GM12878 (cell line): ENCODE results near the gene FRMD8. TPM values are rescaled to one million over a fixed set of nuclear protein-coding genes. Genes with fewer than 3 reads are reported as not detected.

Source experiments
- ATAC-seq: fragments of 200-7000 bp; cut with Tn5 transposase; 3 replicates; pipeline ENCODE4 v1.9.1; 2020; ENCODE audit warnings: mild to moderate bottlenecking, moderate library complexity
- BruUV-seq: library from RNA; stranded (reverse); fragments of 400-500 nt; replicated peaks from 2 replicates; lab custom pipeline; 2021; lab: Mats Ljungman, UMichigan
- CTCF ChIA-PET: fragments of 300-600 bp; sonication (Branson Sonifier 250); formaldehyde crosslinking; extraction: SDS; loops from one replicate; lab custom pipeline; 2021; ENCODE audit warnings: inconsistent platforms; lab: Yijun Ruan, JAX
- POLR2A ChIA-PET: fragments of 350-600 bp; formaldehyde crosslinking; extraction: SDS; loops from one replicate; lab custom pipeline; 2021; ENCODE audit warnings: inconsistent platforms; lab: Charles Lee
- RAD21 ChIA-PET: fragments of 300-600 bp; sonication (Branson Sonifier 250); formaldehyde crosslinking; loops from one replicate; lab custom pipeline; 2023; ENCODE audit warnings: antibody characterized with exemption; ENCODE audit not compliant: unreplicated experiment; lab: Charles Lee
- SMC1A ChIA-PET: fragments of 300-600 bp; sonication (Branson Sonifier 250); formaldehyde crosslinking; loops from one replicate; lab custom pipeline; 2023; ENCODE audit not compliant: unreplicated experiment, uncharacterized antibody; lab: Charles Lee
- DNase-seq: peaks from one replicate; pipeline ENCODE4 v3.0.0-alpha.2; 2011; ENCODE audit warnings: low read depth, low spot score
- FAIRE-seq: peaks from 3 replicates; lab custom pipeline; 2011; peaks lifted over from hg19 to GRCh38; lab: Jason Lieb, UNC
- H2AFZ ChIP-seq: 2 replicates; pipeline ENCODE4 v1.6.0; 2011; ENCODE audit warnings: low read depth, low read length, control low read depth; ENCODE audit not compliant: control insufficient read depth
- H3K27ac ChIP-seq: 2 replicates; pipeline ENCODE4 v1.5.1; 2011; ENCODE audit warnings: control low read depth; ENCODE audit not compliant: control insufficient read depth, insufficient read depth
- H3K27me3 ChIP-seq, 2 experiments: replicated peaks in 1 of 2; 2 replicates each; pipeline versions ENCODE4 v1.6.0 to v1.6.1; 2011; ENCODE audit warnings: low read length in 1 of 2; ENCODE audit not compliant: control insufficient read depth in 2 of 2, insufficient read depth in 2 of 2
- H3K36me3 ChIP-seq, 2 experiments: 2 replicates each; pipeline ENCODE4 v1.5.1; 2011; ENCODE audit warnings: low read length in 1 of 2; ENCODE audit not compliant: control insufficient read depth in 2 of 2, insufficient read depth in 2 of 2
- H3K4me1 ChIP-seq: 2 replicates; pipeline ENCODE4 v1.6.1; 2011; ENCODE audit warnings: mild to moderate bottlenecking, low read length, moderate library complexity, mixed read lengths; ENCODE audit not compliant: control insufficient read depth, insufficient read depth
- H3K4me2 ChIP-seq: 2 replicates; pipeline ENCODE4 v1.6.0; 2011; ENCODE audit warnings: control low read depth; ENCODE audit not compliant: control insufficient read depth, insufficient read depth
- H3K4me3 ChIP-seq: fragments of 200-600 bp; sonication (generic); 2 replicates; pipeline ENCODE4 v1.5.1; 2016
- H3K79me2 ChIP-seq: 2 replicates; pipeline ENCODE4 v1.6.0; 2011; ENCODE audit warnings: low read length; ENCODE audit not compliant: control insufficient read depth, insufficient read depth
- H3K9ac ChIP-seq: 2 replicates; pipeline ENCODE4 v1.8.0; 2011; ENCODE audit warnings: low read length, control low read depth, mixed read lengths; ENCODE audit not compliant: control insufficient read depth, insufficient read depth
- H3K9me3 ChIP-seq: replicated peaks from 3 replicates; pipeline ENCODE4 v1.5.1; 2011; ENCODE audit warnings: mild to moderate bottlenecking, low read length; ENCODE audit not compliant: control insufficient read depth, insufficient read depth
- H4K20me1 ChIP-seq: 2 replicates; pipeline ENCODE4 v1.6.0; 2011; ENCODE audit not compliant: control insufficient read depth, insufficient read depth
- EZH2 ChIP-seq: IDR thresholded peaks from 2 replicates; pipeline ENCODE4 v1.6.1; 2012; ENCODE audit warnings: low read depth, mild to moderate bottlenecking, control low read depth, inconsistent platforms, low read length, borderline replicate concordance; ENCODE audit not compliant: control insufficient read depth
- FOXK2 ChIP-seq: fragments of 450-650 bp; IDR thresholded peaks from 2 replicates; pipeline ENCODE4 v1.6.1; 2017; ENCODE audit warnings: mild to moderate bottlenecking, moderate library complexity
- KAT2A ChIP-seq: conservative IDR thresholded peaks from 2 replicates; pipeline ENCODE4 v1.6.1; 2011; ENCODE audit warnings: low read depth, low read length; ENCODE audit not compliant: control insufficient read depth
- MEF2A ChIP-seq: IDR thresholded peaks from 2 replicates; pipeline ENCODE4 v1.6.1; 2011; ENCODE audit warnings: low read depth, mild to moderate bottlenecking, low read length, moderate library complexity; ENCODE audit not compliant: insufficient read depth
- NR2F1 ChIP-seq: fragments of 450-650 bp; conservative IDR thresholded peaks from 2 replicates; pipeline ENCODE4 v1.6.1; 2017; ENCODE audit warnings: mild to moderate bottlenecking
- PML ChIP-seq: IDR thresholded peaks from 2 replicates; pipeline ENCODE4 v1.6.1; 2012; ENCODE audit warnings: low read length, inconsistent platforms
- RAD21 ChIP-seq: IDR thresholded peaks from 2 replicates; pipeline ENCODE4 v1.6.1; 2011; ENCODE audit warnings: mild to moderate bottlenecking, low read depth, low read length, moderate library complexity; ENCODE audit not compliant: insufficient read depth
- SIN3A ChIP-seq: IDR thresholded peaks from 2 replicates; pipeline ENCODE4 v1.6.1; 2012; ENCODE audit warnings: low read depth, low read length, improper control_type of control experiment
- SIX5 ChIP-seq: IDR thresholded peaks from 2 replicates; pipeline ENCODE4 v1.6.1; 2011; ENCODE audit warnings: mild to moderate bottlenecking, low read depth, low read length, moderate library complexity; ENCODE audit not compliant: severe bottlenecking
- SUPT20H ChIP-seq: IDR thresholded peaks from 2 replicates; pipeline ENCODE4 v1.6.1; 2011; ENCODE audit warnings: low read depth, mild to moderate bottlenecking, low read length, moderate library complexity, borderline replicate concordance; ENCODE audit not compliant: control insufficient read depth
- ZBED1 ChIP-seq: IDR thresholded peaks from 2 replicates; pipeline ENCODE4 v1.6.1; 2016; ENCODE audit warnings: borderline replicate concordance
- WGBS: methylation state at CpG from one replicate; pipeline ENCODE4 v1.1.6; 2016; ENCODE audit warnings: low lambda C conversion rate; ENCODE audit not compliant: insufficient replicate concordance, insufficient coverage; ENCODE audit errors: missing lambda C conversion rate; 5-methylcytosine and 5-hydroxymethylcytosine counted together
- in situ Hi-C: fragments of 300-500 bp; cut with MboI; formaldehyde crosslinking; loops from 9 replicates; pipeline ENCODE4 v1.14.3; 2018; ENCODE audit warnings: mixed read lengths
- intact Hi-C: fragments of 100-400 bp; cut with micrococcal nuclease; formaldehyde crosslinking; loops from one replicate; pipeline ENCODE4 v1.14.2; 2022; ENCODE audit not compliant: unreplicated experiment
- polyA plus RNA-seq, 11 experiments: library from polyadenylated mRNA; depleted of rRNA in 4 of 11; unstranded in 6 of 11; stranded (reverse) in 5 of 11; fragments of >200 nt; fragmentation: Nextera tagmentation in 4 of 11; fragmentation: Illumina TruSeq in 1 of 11; extraction: Ambion mirVana in 4 of 11; extraction: Trizol in 1 of 11; gene quantifications; 1 replicate in 1 of 11; 2 replicates in 10 of 11; pipeline versions ENCODE4 v1.2.1 to v1.2.3, GENCODE V29; 2011 to 2016; ENCODE audit warnings: inconsistent platforms in 2 of 11, missing spikeins in 2 of 11, low read depth in 1 of 11
- total RNA-seq, 4 experiments: library from RNA; depleted of rRNA in 3 of 4; stranded (reverse); fragments of >200 nt in 3 of 4; fragmentation: Illumina TruSeq in 1 of 4; extraction: Trizol in 1 of 4; gene quantifications; 2 replicates each; pipeline versions ENCODE4 v1.2.1 to v1.2.3, GENCODE V29; 2013 to 2021
- TF ChIP-seq, protein P1 (sequence below): IDR thresholded peaks from 2 replicates; pipeline ENCODE4 v1.6.1; 2012; ENCODE audit warnings: low read length, inconsistent platforms
- TF ChIP-seq, protein P2 (sequence below): IDR thresholded peaks from 2 replicates; pipeline ENCODE4 v1.6.1; 2011; ENCODE audit warnings: low read depth, mild to moderate bottlenecking, low read length, moderate library complexity, borderline replicate concordance; ENCODE audit errors: extremely low read depth

FRMD8 gene
- total and polyA plus RNA-seq, 10 of the 15 experiments (the other 5 are each of a cell fraction or from before 2014, with no cell fraction given): 8.3 to 69.4 (median 28.0) TPM

DNA sequence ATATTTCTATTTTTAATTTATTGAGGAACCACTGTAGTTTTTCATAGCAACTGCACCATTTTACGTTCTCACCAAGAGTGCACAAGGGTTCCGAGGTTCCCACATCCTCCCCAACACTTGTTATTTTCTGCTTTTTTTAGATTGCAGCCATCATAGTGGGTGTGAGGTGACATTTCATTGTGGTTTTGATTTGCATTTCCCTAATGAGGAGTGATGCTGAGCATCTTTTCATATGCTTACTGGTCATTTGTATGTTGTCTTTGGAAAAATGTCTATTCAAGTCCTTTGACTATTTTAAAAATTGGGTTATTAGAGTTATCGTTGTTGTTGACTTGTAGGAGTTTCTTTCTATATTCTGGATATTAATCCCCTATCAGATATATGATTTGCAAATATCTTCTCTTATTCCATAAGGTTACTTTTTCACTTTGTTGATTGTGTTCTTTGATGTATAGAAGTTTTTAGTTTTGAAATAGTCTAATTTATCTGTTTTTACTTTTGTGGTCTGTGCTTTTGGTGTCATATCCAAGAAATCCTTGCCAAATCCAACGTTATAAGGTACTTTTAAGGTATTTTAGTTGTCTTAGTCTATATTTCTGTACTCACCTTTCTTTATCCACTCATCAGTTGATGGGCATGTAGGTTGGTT lies 45.1 kb downstream of the FRMD8 start (continued):
- TF ChIP-seq FOXK2: no peak
- TF ChIP-seq SIN3A: no peak
- TF ChIP-seq RAD21: no peak
- TF ChIP-seq, protein P1, sequence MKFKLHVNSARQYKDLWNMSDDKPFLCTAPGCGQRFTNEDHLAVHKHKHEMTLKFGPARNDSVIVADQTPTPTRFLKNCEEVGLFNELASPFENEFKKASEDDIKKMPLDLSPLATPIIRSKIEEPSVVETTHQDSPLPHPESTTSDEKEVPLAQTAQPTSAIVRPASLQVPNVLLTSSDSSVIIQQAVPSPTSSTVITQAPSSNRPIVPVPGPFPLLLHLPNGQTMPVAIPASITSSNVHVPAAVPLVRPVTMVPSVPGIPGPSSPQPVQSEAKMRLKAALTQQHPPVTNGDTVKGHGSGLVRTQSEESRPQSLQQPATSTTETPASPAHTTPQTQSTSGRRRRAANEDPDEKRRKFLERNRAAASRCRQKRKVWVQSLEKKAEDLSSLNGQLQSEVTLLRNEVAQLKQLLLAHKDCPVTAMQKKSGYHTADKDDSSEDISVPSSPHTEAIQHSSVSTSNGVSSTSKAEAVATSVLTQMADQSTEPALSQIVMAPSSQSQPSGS: no peak
- TF ChIP-seq KAT2A: no peak

- SMC1A ChIA-PET: interaction anchor here (1.0 to 1.5 kb wide), 13 partner anchors 8 to 77 kb away, joined by 3 to 24 read pairs (median 4); partner anchors contain the start of gene FRMD8
Observed at GRCh38 chr11:65432100-65432650, 45.7 kb downstream of the FRMD8 start.

More at GRCh38 chr11:65432100-65432650, 45.7 kb downstream of the FRMD8 start:
- peak overlapping the region; percentile 38 for H3K4me3 ChIP-seq
- peak overlapping the region; percentile 100 for H3K27ac ChIP-seq
- POLR2A ChIA-PET: interaction anchor here (0.6 to 1.4 kb wide), 7 partner anchors 8 to 73 kb away, joined by 3 to 8 read pairs (median 5); partner anchors contain the start of gene NEAT1
- DNase-seq: no peak
- CTCF ChIA-PET: interaction anchor here (0.7 to 1.5 kb wide), 15 partner anchors 9 to 384 kb away, joined by 3 to 28 read pairs (median 4); no protein-coding TSS in a partner anchor
- intact Hi-C loops (no loop called here), in situ Hi-C loops (no loop called here)
- 82% methylated on average over 2 of the region's 2 CpGs for WGBS
- TF ChIP-seq SIX5 (no peak), EZH2 (no peak), PML (no peak), NR2F1 (0 out of 2 replicates have a peak, but pooled peaks have one; percentile 11), MEF2A (no peak), SUPT20H (no peak), ZBED1 (no peak)
- TF ChIP-seq, protein P2, sequence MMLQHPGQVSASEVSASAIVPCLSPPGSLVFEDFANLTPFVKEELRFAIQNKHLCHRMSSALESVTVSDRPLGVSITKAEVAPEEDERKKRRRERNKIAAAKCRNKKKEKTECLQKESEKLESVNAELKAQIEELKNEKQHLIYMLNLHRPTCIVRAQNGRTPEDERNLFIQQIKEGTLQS: no peak
- H3K4me2 ChIP-seq: peak overlapping the region; percentile 100; the same call in 1 of the 2 replicates
- RAD21 ChIA-PET: interaction anchor here (0.6 to 1.4 kb wide), 11 partner anchors 8 to 155 kb away, joined by 3 to 35 read pairs (median 4); partner anchors contain the start of gene NEAT1
- no peak overlapping the region for H2AFZ ChIP-seq
- no peak for FAIRE-seq
- H3K4me1 ChIP-seq: peaks cover 39% of the 10 kb centered on the region
- BruUV-seq: no TSS peak
- peaks cover 85% of the 10 kb centered on the region for H3K79me2 ChIP-seq
- no peak for ATAC-seq
- no peak overlapping the region for H3K9ac ChIP-seq
- no peaks in the 10 kb centered on the region; the same call in 1 of the 2 replicates for H4K20me1 ChIP-seq
- peaks cover 2 to 12% of the 10 kb centered on the region in 2 experiments for H3K36me3 ChIP-seq
- H3K27me3 ChIP-seq: no peaks in the 10 kb centered on the region
- no peaks in the 10 kb centered on the region for H3K9me3 ChIP-seq
